Stimulated activated naive B cell treated with anti-CD40 and anti-IgM and Interleukin-4, amounts not matched to agents 10 μg/mL and 1 μg/mL and 100 μg/mL, for 72 hours (primary cell): ENCODE results near the gene CMIP.
A peak's percentile ranks its signal among the peaks of the same experiment; 100 is the strongest.

Source experiments
- ATAC-seq, 2 donors: fragments of 150-1000 bp; cut with Tn5 transposase; replicated peaks; 2 replicates each; pipeline ENCODE4 v1.10.0; 2021; ENCODE audit warnings: moderate library complexity in 1 of 2
- DNase-seq: peaks from one replicate; pipeline ENCODE4 v3.0.0; 2021
- H3K27ac Mint-ChIP-seq: one replicate; pipeline ENCODE4 v1.8.0; 2022; ENCODE audit warnings: mild to moderate bottlenecking, mixed read lengths
- H3K27me3 Mint-ChIP-seq, 2 donors: one replicate each; pipeline ENCODE4 v1.8.0; 2022; ENCODE audit warnings: mixed read lengths in 2 of 2
- H3K36me3 Mint-ChIP-seq, 2 donors: one replicate each; pipeline ENCODE4 v1.8.0; 2022; ENCODE audit warnings: mixed read lengths in 2 of 2, mild to moderate bottlenecking in 1 of 2
- H3K4me1 Mint-ChIP-seq, 2 donors: one replicate each; pipeline ENCODE4 v1.8.0; 2022; ENCODE audit warnings: mixed read lengths in 2 of 2, mild to moderate bottlenecking in 1 of 2
- H3K4me3 Mint-ChIP-seq, 2 donors: one replicate each; pipeline ENCODE4 v1.8.0; 2022; ENCODE audit warnings: mild to moderate bottlenecking in 2 of 2, mixed read lengths in 2 of 2, moderate library complexity in 1 of 2
- H3K9me3 Mint-ChIP-seq, 2 donors: one replicate each; pipeline ENCODE4 v1.8.0; 2022; ENCODE audit warnings: mixed read lengths in 2 of 2, mild to moderate bottlenecking in 1 of 2

CMIP gene

GRCh38 chr16:81703177-81704155, 258.9 kb downstream of the CMIP start:
- Mint-ChIP-seq H3K27me3 (no peaks in the 10 kb centered on the region), H3K27ac (no peak overlapping the region), H3K4me1 (peaks cover 0 to 1% of the 10 kb centered on the region in 2 donors), H3K4me3 (no peak overlapping the region), H3K9me3 (no peaks in the 10 kb centered on the region), H3K36me3 (peaks cover 64 to 76% of the 10 kb centered on the region in 2 donors)
- DNase-seq (no peak), ATAC-seq (no peak)

GRCh38 chr16:81705261-81705660, 260.7 kb downstream of the CMIP start:
- Mint-ChIP-seq H3K27me3 (no peaks in the 10 kb centered on the region), H3K4me3 (no peak overlapping the region), H3K36me3 (peaks cover 67 to 76% of the 10 kb centered on the region in 2 donors), H3K9me3 (no peaks in the 10 kb centered on the region), H3K4me1 (peaks cover 0 to 1% of the 10 kb centered on the region in 2 donors), H3K27ac (no peak overlapping the region)
- DNase-seq = no peak
- no peak for ATAC-seq

- ATAC-seq = no peak
- Mint-ChIP-seq H3K36me3 (peaks cover 60 to 74% of the 10 kb centered on the region in 2 donors), H3K4me1 (peaks cover 0 to 1% of the 10 kb centered on the region in 2 donors), H3K9me3 (no peaks in the 10 kb centered on the region), H3K4me3 (no peak overlapping the region), H3K27ac (peak overlapping the region; percentile 42), H3K27me3 (no peaks in the 10 kb centered on the region)
- DNase-seq = no peak
Measured at GRCh38 chr16:81706327-81707295, 262.0 kb downstream of the CMIP start.

GRCh38 chr16:81707411-81708265, 263.0 kb downstream of the CMIP start:
- Mint-ChIP-seq H3K27ac (no peak overlapping the region), H3K9me3 (no peaks in the 10 kb centered on the region), H3K4me3 (no peak overlapping the region), H3K36me3 (peaks cover 57 to 71% of the 10 kb centered on the region in 2 donors), H3K27me3 (no peaks in the 10 kb centered on the region), H3K4me1 (peaks cover 0 to 1% of the 10 kb centered on the region in 2 donors)
- ATAC-seq (no peak), DNase-seq (no peak)

- peaks cover 0 to 2% of the 10 kb centered on the region in 2 donors for H3K4me1 Mint-ChIP-seq
- DNase-seq (no peak), ATAC-seq (no peak)
- H3K4me3 Mint-ChIP-seq = no peak overlapping the region
- no peaks in the 10 kb centered on the region for H3K27me3 Mint-ChIP-seq
- H3K27ac Mint-ChIP-seq = peak overlapping the region; percentile 53
- H3K36me3 Mint-ChIP-seq = peaks cover 51 to 63% of the 10 kb centered on the region in 2 donors
- H3K9me3 Mint-ChIP-seq = no peaks in the 10 kb centered on the region
Measured at GRCh38 chr16:81708266-81709015, 263.8 kb downstream of the CMIP start.

- Mint-ChIP-seq H3K4me3 (no peak overlapping the region), H3K36me3 (peaks cover 49 to 59% of the 10 kb centered on the region in 2 donors), H3K9me3 (no peaks in the 10 kb centered on the region), H3K4me1 (peaks cover 4 to 8% of the 10 kb centered on the region in 2 donors), H3K27ac (peak overlapping the region; percentile 53), H3K27me3 (no peaks in the 10 kb centered on the region)
- DNase-seq = no peak
- ATAC-seq = no peak
Measured at GRCh38 chr16:81709016-81709900, 264.6 kb downstream of the CMIP start.

GRCh38 chr16:81710044-81710443, 265.4 kb downstream of the CMIP start:
- no peak for ATAC-seq
- no peaks in the 10 kb centered on the region for H3K27me3 Mint-ChIP-seq

GRCh38 chr16:81710596-81710995, 266.0 kb downstream of the CMIP start:
- Mint-ChIP-seq H3K36me3 (peaks cover 40 to 49% of the 10 kb centered on the region in 2 donors), H3K27ac (no peak overlapping the region)

More at GRCh38 chr16:81710044-81710443, 265.4 kb downstream of the CMIP start:
- Mint-ChIP-seq H3K9me3 (no peaks in the 10 kb centered on the region), H3K4me1 (peaks cover 9 to 16% of the 10 kb centered on the region in 2 donors), H3K36me3 (peaks cover 44 to 53% of the 10 kb centered on the region in 2 donors), H3K4me3 (no peak overlapping the region), H3K27ac (no peak overlapping the region)
- no peak for DNase-seq

GRCh38 chr16:81711657-81712319, 267.2 kb downstream of the CMIP start:
- Mint-ChIP-seq H3K4me1 (peaks cover 26 to 34% of the 10 kb centered on the region in 2 donors), H3K9me3 (no peaks in the 10 kb centered on the region), H3K36me3 (peaks cover 29 to 42% of the 10 kb centered on the region in 2 donors), H3K4me3 (no peak overlapping the region), H3K27ac (no peak overlapping the region), H3K27me3 (no peaks in the 10 kb centered on the region)
- no peak for DNase-seq
- ATAC-seq = no peak

More at GRCh38 chr16:81710596-81710995, 266.0 kb downstream of the CMIP start:
- no peak for ATAC-seq
- H3K4me1 Mint-ChIP-seq = peaks cover 14 to 22% of the 10 kb centered on the region in 2 donors
- H3K9me3 Mint-ChIP-seq = no peaks in the 10 kb centered on the region
- no peak for DNase-seq
- H3K27me3 Mint-ChIP-seq = no peaks in the 10 kb centered on the region
- no peak overlapping the region for H3K4me3 Mint-ChIP-seq

GRCh38 chr16:81712681-81713080, 268.1 kb downstream of the CMIP start:
- DNase-seq (no peak), ATAC-seq (no peak)
- H3K27me3 Mint-ChIP-seq = no peaks in the 10 kb centered on the region
- peaks cover 0 to under 1% of the 10 kb centered on the region in 2 donors for H3K9me3 Mint-ChIP-seq
- H3K27ac Mint-ChIP-seq = peak overlapping the region; percentile 65
- no peak overlapping the region for H3K4me3 Mint-ChIP-seq
- peaks cover 23 to 33% of the 10 kb centered on the region in 2 donors for H3K36me3 Mint-ChIP-seq
- peaks cover 28 to 41% of the 10 kb centered on the region in 2 donors for H3K4me1 Mint-ChIP-seq

GRCh38 chr16:81713295-81713772, 268.7 kb downstream of the CMIP start:
- DNase-seq = no peak
- H3K27me3 Mint-ChIP-seq = no peaks in the 10 kb centered on the region
- peak overlapping the region; percentile 71 for H3K27ac Mint-ChIP-seq
- H3K9me3 Mint-ChIP-seq = peaks cover 0 to 3% of the 10 kb centered on the region in 2 donors
- H3K4me3 Mint-ChIP-seq = no peak overlapping the region
- H3K4me1 Mint-ChIP-seq = peaks cover 32 to 47% of the 10 kb centered on the region in 2 donors
- ATAC-seq = no peak
- peaks cover 20 to 28% of the 10 kb centered on the region in 2 donors for H3K36me3 Mint-ChIP-seq
